Body of pancreas (tissue), 4 donors: Measurements from ENCODE around the gene TLR10. TPM values are rescaled to one million over a fixed set of nuclear protein-coding genes. Genes with fewer than 3 reads are reported as not detected.
A peak's percentile ranks its signal among the peaks of the same experiment; 100 is the strongest.

ENCODE experiments used
- ATAC-seq: fragments of 150-250 bp; one replicate; pipeline ENCODE4 v1.9.1; 2016
- DNase-seq, 4 donors: peaks; one replicate each; pipeline ENCODE4 v3.0.0-alpha.2; 2019
- H3K27ac ChIP-seq, 4 donors: fragments of 200-600 bp; sonication (generic); 1 replicate in 3 of 4; 2 replicates in 1 of 4; pipeline versions ENCODE4 v1.5.1 to v1.6.1; 2016 to 2019; ENCODE audit warnings: mild to moderate bottlenecking in 1 of 4, mixed read lengths in 1 of 4, moderate library complexity in 1 of 4
- H3K27me3 ChIP-seq, 2 donors: fragments of 200-600 bp; sonication (generic); one replicate each; pipeline ENCODE4 v1.6.0; 2016; ENCODE audit warnings: mild to moderate bottlenecking in 1 of 2
- H3K36me3 ChIP-seq, 2 donors: fragments of 200-600 bp; sonication (generic); replicated peaks in 1 of 2; 2 replicates each; pipeline ENCODE4 v1.5.1; 2016; ENCODE audit warnings: low read depth in 2 of 2; ENCODE audit not compliant: insufficient read depth in 1 of 2
- H3K4me1 ChIP-seq: fragments of 200-600 bp; sonication (generic); one replicate; pipeline ENCODE4 v1.6.0; 2016
- H3K4me3 ChIP-seq, 2 donors: fragments of 200-600 bp; sonication (generic); 1 replicate in 1 of 2; 2 replicates in 1 of 2; pipeline ENCODE4 v1.5.1; 2016 to 2019
- H3K9me3 ChIP-seq, 3 donors: fragments of 200-600 bp; sonication (generic); 1 replicate in 2 of 3; 2 replicates in 1 of 3; pipeline ENCODE4 v1.5.1; 2016
- CTCF ChIP-seq, 7 experiments: fragments of 450-650 bp in 4 of 7; fragments of 200-600 bp in 3 of 7; sonication (generic) in 3 of 7; IDR thresholded peaks; one replicate each; pipeline ENCODE4 v1.5.1; 2016 to 2019; ENCODE audit warnings: antibody characterized with exemption in 7 of 7
- POLR2A ChIP-seq, 3 donors: fragments of 450-650 bp; IDR thresholded peaks; one replicate each; pipeline ENCODE4 v1.6.1; 2016; ENCODE audit warnings: antibody characterized with exemption in 3 of 3, mild to moderate bottlenecking in 2 of 3
- WGBS, 2 donors: methylation state at CpG; one replicate each; pipeline ENCODE4 v1.1.5; 2017; 5-methylcytosine and 5-hydroxymethylcytosine counted together
- intact Hi-C: fragments of 100-400 bp; cut with DNase I; formaldehyde crosslinking; loops from one replicate; pipeline ENCODE4 v1.15.1; 2023
- total RNA-seq, 2 donors: library from RNA; depleted of rRNA; stranded (reverse); fragments of >200 nt; gene quantifications; one replicate each; pipeline ENCODE4 v1.1.0, GENCODE V29; 2016

TLR10 gene
- total RNA-seq, 2 donors from 2014 or later = 0.26 TPM; not detected in 1

GRCh38 chr4:38805530-38806145 is 22.8 kb upstream of the TLR10 start:
- no peak overlapping the region for H3K4me3 ChIP-seq
- H3K36me3 ChIP-seq = no peaks in the 10 kb centered on the region
- H3K9me3 ChIP-seq = no peaks in the 10 kb centered on the region
- H3K4me1 ChIP-seq = peaks cover 18% of the 10 kb centered on the region
- peak overlapping the region in 1 of 4 donors; percentile 78 for H3K27ac ChIP-seq
- no peaks in the 10 kb centered on the region for H3K27me3 ChIP-seq
- intact Hi-C loops = no loop called here
- TF ChIP-seq POLR2A (IDR thresholded peaks at IDR 0.05) (no peak), CTCF (IDR thresholded peaks at IDR 0.05) (no peak)
- peak in 1 of 4 donors; percentile 52 for DNase-seq
- ATAC-seq = no peak
- 37 to 49% methylated on average over 5 of the region's 5 CpGs for WGBS, 2 donors

- TF ChIP-seq CTCF (IDR thresholded peaks at IDR 0.05) (peak; percentile 40 to 77 (median 74)), POLR2A (IDR thresholded peaks at IDR 0.05) (peak in 2 of 3 donors; percentile 49 to 56)
- 30 to 36% methylated on average over 7 of the region's 7 CpGs for WGBS, 2 donors
- Histone ChIP-seq H3K4me3 (peak within 1 kb of the TSS in 1 of 2 donors; percentile 13), H3K4me1 (peaks cover 18% of the 10 kb centered on the region), H3K36me3 (no peaks in the 10 kb centered on the region), H3K9me3 (no peaks in the 10 kb centered on the region), H3K27me3 (no peaks in the 10 kb centered on the region), H3K27ac (peak within 1 kb of the TSS; percentile 42 to 78 (median 62))
- intact Hi-C loops = no loop called here
- DNase-seq (no peak), ATAC-seq (peak; percentile 84)
Observed at GRCh38 chr4:38804654-38805295, 22.0 kb upstream of the TLR10 start, which contains the start of gene TLR1. TSS of gene TLR1 (minus strand) at chr4:38804791. CDS start at chr4:38798831, 5,960 bp downstream.

DNA sequence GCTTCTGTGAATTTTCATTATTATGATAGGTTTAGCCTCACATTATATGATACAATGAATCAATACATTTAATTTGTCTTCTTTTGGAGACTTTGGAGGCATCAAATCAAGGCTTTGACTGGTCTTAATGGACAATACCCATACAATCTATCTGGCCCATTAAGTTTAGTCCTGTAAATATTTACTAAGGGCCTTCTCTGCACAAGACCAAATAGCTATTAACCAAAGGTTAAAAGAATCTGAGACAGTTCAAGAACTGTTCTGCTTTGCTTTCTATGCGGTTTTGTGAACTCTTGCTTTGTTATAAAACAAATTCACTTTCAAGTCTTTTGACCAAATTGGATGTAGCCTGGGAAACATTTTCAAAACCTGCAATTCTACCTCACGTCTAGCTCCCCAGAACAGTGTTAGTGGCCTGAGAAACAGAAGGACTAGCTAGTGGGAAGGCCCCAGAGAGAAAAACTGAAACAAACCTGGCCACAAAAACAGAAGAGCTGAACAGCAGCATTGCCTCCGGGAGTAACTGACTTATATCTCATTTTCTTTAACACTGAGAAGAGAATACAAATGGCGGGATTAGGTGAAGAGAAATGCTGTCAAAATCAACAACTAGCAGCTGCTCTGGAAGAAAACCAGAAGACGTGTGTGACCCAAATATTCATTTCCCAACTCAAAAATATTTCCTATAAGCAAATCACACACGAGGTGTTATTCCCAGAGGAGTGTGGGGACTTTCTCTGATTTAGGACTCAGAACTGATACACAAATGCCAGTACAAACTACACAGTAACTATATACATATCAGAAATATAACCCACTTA is 21.3 kb upstream of the TLR10 start:
- H3K9me3 ChIP-seq = no peaks in the 10 kb centered on the region
- H3K4me3 ChIP-seq = peak overlapping the region in 1 of 2 donors; percentile 13
- H3K27me3 ChIP-seq = no peaks in the 10 kb centered on the region
- H3K27ac ChIP-seq = peak overlapping the region; percentile 42 to 78 (median 62)
- intact Hi-C loops = no loop called here
- 6 to 9% methylated on average over 6 of the region's 6 CpGs for WGBS, 2 donors
- no peaks in the 10 kb centered on the region for H3K36me3 ChIP-seq
- peak; percentile 51 for ATAC-seq
- H3K4me1 ChIP-seq = peaks cover 18% of the 10 kb centered on the region
- DNase-seq = no peak
- no peak for TF ChIP-seq POLR2A (IDR thresholded peaks at IDR 0.05)

GRCh38 chr4:38802561-38803355 is 20.0 kb upstream of the TLR10 start:
- WGBS, 2 donors = 83 to 92% methylated on average over 15 of the region's 15 CpGs
- TF ChIP-seq CTCF (IDR thresholded peaks at IDR 0.05) = no peak
- no peak for TF ChIP-seq POLR2A (IDR thresholded peaks at IDR 0.05)
- no peaks in the 10 kb centered on the region for H3K9me3 ChIP-seq
- H3K27me3 ChIP-seq = no peaks in the 10 kb centered on the region
- H3K4me3 ChIP-seq = no peak overlapping the region
- no peak overlapping the region for H3K27ac ChIP-seq
- H3K4me1 ChIP-seq = peaks cover 18% of the 10 kb centered on the region
- ATAC-seq (no peak), DNase-seq (no peak)
- intact Hi-C loops = no loop called here
- H3K36me3 ChIP-seq = no peaks in the 10 kb centered on the region
